HEK293T (cell line): ENCODE data around the gene LRP1B.

ENCODE experiments used
- CTCF ChIA-PET: fragments of 350-600 bp; formaldehyde crosslinking; extraction: SDS; loops from one replicate; lab custom pipeline; 2021; ENCODE audit warnings: antibody characterized with exemption, inconsistent platforms; lab: Yijun Ruan, JAX
- POLR2A ChIA-PET: fragments of 350-600 bp; formaldehyde crosslinking; extraction: SDS; loops from one replicate; lab custom pipeline; 2020; ENCODE audit warnings: antibody characterized with exemption, inconsistent platforms; lab: Yijun Ruan, JAX
- DNase-seq: peaks from one replicate; pipeline ENCODE4 v3.0.0; 2012; ENCODE audit warnings: mixed read lengths; ENCODE audit errors: extremely low spot score
- ARNT ChIP-seq: fragments of 450-650 bp; IDR thresholded peaks from 2 replicates; pipeline ENCODE4 v1.6.1; 2017; ENCODE audit warnings: mild to moderate bottlenecking
- BHLHE40 ChIP-seq: fragments of 450-650 bp; IDR thresholded peaks from 2 replicates; pipeline ENCODE4 v1.6.1; 2016; ENCODE audit warnings: mild to moderate bottlenecking, moderate library complexity, borderline replicate concordance
- CTBP1 ChIP-seq: fragments of 450-650 bp; IDR thresholded peaks from 2 replicates; pipeline ENCODE4 v1.6.1; 2016; ENCODE audit warnings: borderline replicate concordance
- ELF4 ChIP-seq: fragments of 450-650 bp; IDR thresholded peaks from 2 replicates; pipeline ENCODE4 v1.6.1; 2017; ENCODE audit warnings: antibody characterized with exemption
- FOXA1 ChIP-seq: fragments of 450-650 bp; IDR thresholded peaks from 2 replicates; pipeline ENCODE4 v1.6.1; 2016; ENCODE audit warnings: mild to moderate bottlenecking
- FOXK2 ChIP-seq: fragments of 450-650 bp; IDR thresholded peaks from 2 replicates; pipeline ENCODE4 v1.6.1; 2016; ENCODE audit warnings: mild to moderate bottlenecking
- FOXM1 ChIP-seq: fragments of 450-650 bp; IDR thresholded peaks from 2 replicates; pipeline ENCODE4 v1.6.1; 2017; ENCODE audit warnings: mild to moderate bottlenecking, borderline replicate concordance
- HDGF ChIP-seq: fragments of 450-650 bp; IDR thresholded peaks from 2 replicates; pipeline ENCODE4 v1.6.1; 2017; ENCODE audit warnings: antibody characterized with exemption, borderline replicate concordance
- L3MBTL2 ChIP-seq: fragments of 450-650 bp; conservative IDR thresholded peaks from 2 replicates; pipeline ENCODE4 v1.6.1; 2016; ENCODE audit warnings: mild to moderate bottlenecking
- LEF1 ChIP-seq: fragments of 450-650 bp; IDR thresholded peaks from 2 replicates; pipeline ENCODE4 v1.6.1; 2017; ENCODE audit warnings: mild to moderate bottlenecking, borderline replicate concordance
- NFRKB ChIP-seq: fragments of 450-650 bp; IDR thresholded peaks from 2 replicates; pipeline ENCODE4 v1.6.1; 2016; ENCODE audit warnings: mild to moderate bottlenecking, moderate library complexity
- PKNOX1 ChIP-seq: fragments of 450-650 bp; IDR thresholded peaks from 2 replicates; pipeline ENCODE4 v1.6.1; 2016
- SP1 ChIP-seq: fragments of 450-650 bp; IDR thresholded peaks from 2 replicates; pipeline ENCODE4 v1.6.1; 2017
- SUZ12 ChIP-seq: fragments of 450-650 bp; IDR thresholded peaks from 2 replicates; pipeline ENCODE4 v1.6.1; 2016; ENCODE audit warnings: mild to moderate bottlenecking
- TARDBP ChIP-seq: fragments of 450-650 bp; IDR thresholded peaks from 2 replicates; pipeline ENCODE4 v1.6.1; 2016
- ZNF384 ChIP-seq: fragments of 450-650 bp; IDR thresholded peaks from 2 replicates; pipeline ENCODE4 v1.6.1; 2016

Gene LRP1B

GRCh38 chr2:141805302-141805701 lies 325.5 kb downstream of the LRP1B start:
- ChIA-PET CTCF (no interaction called here), POLR2A (no interaction called here)
- no peak for TF ChIP-seq NFRKB
- no peak for TF ChIP-seq L3MBTL2
- no peak for TF ChIP-seq SUZ12
- TF ChIP-seq LEF1, result no peak
- TF ChIP-seq FOXM1, result no peak
- no peak for DNase-seq

- POLR2A ChIA-PET, result no interaction called here
- no peak for DNase-seq
- CTCF ChIA-PET, result no interaction called here
- no peak for TF ChIP-seq HDGF
- TF ChIP-seq SUZ12, result no peak
- no peak for TF ChIP-seq TARDBP
- TF ChIP-seq PKNOX1, result no peak
- TF ChIP-seq ELF4, result no peak
- TF ChIP-seq BHLHE40, result no peak
These were observed 334.4 kb downstream of the LRP1B start for GRCh38 chr2:141796449-141796848.

- no peak for DNase-seq
- ChIA-PET CTCF (no interaction called here), POLR2A (no interaction called here)
- no peak for TF ChIP-seq SUZ12
- no peak for TF ChIP-seq TARDBP
- no peak for TF ChIP-seq BHLHE40
These were observed 339.3 kb downstream of the LRP1B start for GRCh38 chr2:141791521-141791920.

GRCh38 chr2:141782574-141782973 lies 348.2 kb downstream of the LRP1B start:
- CTCF ChIA-PET, result no interaction called here
- DNase-seq, result no peak
- no peak for TF ChIP-seq NFRKB
- TF ChIP-seq BHLHE40, result no peak
- TF ChIP-seq PKNOX1, result no peak
- no peak for TF ChIP-seq HDGF
- no peak for TF ChIP-seq FOXA1
- no peak for TF ChIP-seq ELF4
- no peak for TF ChIP-seq CTBP1
- TF ChIP-seq FOXM1, result no peak
- POLR2A ChIA-PET, result no interaction called here

GRCh38 chr2:141778315-141778835 lies 352.4 kb downstream of the LRP1B start:
- DNase-seq, result no peak
- ChIA-PET CTCF (no interaction called here), POLR2A (no interaction called here)
- TF ChIP-seq LEF1 (no peak), CTBP1 (no peak), ARNT (no peak), ELF4 (no peak), TARDBP (no peak), PKNOX1 (no peak), ZNF384 (no peak), FOXM1 (no peak), HDGF (no peak), SP1 (no peak), BHLHE40 (no peak), FOXK2 (no peak), L3MBTL2 (no peak), SUZ12 (no peak)

- TF ChIP-seq TARDBP (no peak), ELF4 (no peak), PKNOX1 (no peak), BHLHE40 (no peak), FOXM1 (no peak), FOXK2 (no peak), LEF1 (no peak), ZNF384 (no peak), CTBP1 (no peak), SP1 (no peak), SUZ12 (no peak), L3MBTL2 (no peak), FOXA1 (no peak), HDGF (no peak)
- no peak for DNase-seq
- CTCF ChIA-PET, result no interaction called here
- POLR2A ChIA-PET, result no interaction called here
These were observed 360.3 kb downstream of the LRP1B start for GRCh38 chr2:141770530-141770929.
